ENCODE results near the gene PDLIM3. TPM values are rescaled to one million over a fixed set of nuclear protein-coding genes. Genes with fewer than 3 reads are reported as not detected.

The PDLIM3 gene
- total and polyA plus RNA-seq, 2 of the 13 experiments (the other 11 are each of a cell fraction or from before 2014, with no cell fraction given), result 5.9 to 14.0 TPM

DNA sequence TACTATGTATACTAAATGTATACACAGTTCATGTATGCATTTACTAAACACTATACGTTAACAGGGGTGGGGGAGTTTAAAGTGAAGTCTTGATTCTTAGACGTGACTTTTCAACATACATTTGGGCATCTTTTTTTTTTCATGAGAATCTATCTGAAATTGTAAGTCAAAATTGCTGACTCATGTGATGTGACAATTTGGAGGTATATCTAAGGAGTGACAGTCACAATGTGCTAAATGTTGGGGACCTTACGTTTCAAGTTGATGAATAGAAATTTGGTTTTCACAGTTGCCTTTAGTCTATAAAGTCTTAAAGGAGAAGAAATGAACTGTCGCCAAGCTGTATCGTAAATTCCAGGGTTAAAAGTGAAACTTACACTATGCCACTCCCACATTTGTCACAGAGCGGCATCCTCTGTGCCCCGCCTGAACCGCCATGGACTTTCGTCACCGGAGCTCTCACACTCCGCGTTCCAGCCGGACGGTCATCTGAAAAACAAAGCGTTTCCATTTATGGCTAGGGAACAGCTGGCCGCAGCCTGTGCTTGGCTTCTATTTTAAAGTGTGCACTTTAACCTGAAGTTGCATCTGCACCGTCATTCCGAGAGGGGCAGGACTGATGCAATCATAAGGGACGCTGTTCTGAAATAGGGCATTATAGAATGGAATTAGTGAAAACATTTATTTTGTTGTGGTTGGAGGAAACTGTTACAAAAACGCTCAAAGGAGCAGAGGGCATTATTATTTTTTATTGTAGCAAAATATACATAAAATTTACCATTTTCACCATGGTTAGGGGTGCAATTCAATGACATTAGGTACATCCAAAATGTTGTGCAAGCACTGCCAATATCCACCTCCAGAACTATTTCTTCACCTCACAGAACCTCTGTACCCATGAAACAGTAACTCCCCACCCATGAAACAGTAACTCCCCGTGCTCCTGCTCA is 30.9 kb downstream of the PDLIM3 start (continued):
- TF ChIP-seq, protein P1, sequence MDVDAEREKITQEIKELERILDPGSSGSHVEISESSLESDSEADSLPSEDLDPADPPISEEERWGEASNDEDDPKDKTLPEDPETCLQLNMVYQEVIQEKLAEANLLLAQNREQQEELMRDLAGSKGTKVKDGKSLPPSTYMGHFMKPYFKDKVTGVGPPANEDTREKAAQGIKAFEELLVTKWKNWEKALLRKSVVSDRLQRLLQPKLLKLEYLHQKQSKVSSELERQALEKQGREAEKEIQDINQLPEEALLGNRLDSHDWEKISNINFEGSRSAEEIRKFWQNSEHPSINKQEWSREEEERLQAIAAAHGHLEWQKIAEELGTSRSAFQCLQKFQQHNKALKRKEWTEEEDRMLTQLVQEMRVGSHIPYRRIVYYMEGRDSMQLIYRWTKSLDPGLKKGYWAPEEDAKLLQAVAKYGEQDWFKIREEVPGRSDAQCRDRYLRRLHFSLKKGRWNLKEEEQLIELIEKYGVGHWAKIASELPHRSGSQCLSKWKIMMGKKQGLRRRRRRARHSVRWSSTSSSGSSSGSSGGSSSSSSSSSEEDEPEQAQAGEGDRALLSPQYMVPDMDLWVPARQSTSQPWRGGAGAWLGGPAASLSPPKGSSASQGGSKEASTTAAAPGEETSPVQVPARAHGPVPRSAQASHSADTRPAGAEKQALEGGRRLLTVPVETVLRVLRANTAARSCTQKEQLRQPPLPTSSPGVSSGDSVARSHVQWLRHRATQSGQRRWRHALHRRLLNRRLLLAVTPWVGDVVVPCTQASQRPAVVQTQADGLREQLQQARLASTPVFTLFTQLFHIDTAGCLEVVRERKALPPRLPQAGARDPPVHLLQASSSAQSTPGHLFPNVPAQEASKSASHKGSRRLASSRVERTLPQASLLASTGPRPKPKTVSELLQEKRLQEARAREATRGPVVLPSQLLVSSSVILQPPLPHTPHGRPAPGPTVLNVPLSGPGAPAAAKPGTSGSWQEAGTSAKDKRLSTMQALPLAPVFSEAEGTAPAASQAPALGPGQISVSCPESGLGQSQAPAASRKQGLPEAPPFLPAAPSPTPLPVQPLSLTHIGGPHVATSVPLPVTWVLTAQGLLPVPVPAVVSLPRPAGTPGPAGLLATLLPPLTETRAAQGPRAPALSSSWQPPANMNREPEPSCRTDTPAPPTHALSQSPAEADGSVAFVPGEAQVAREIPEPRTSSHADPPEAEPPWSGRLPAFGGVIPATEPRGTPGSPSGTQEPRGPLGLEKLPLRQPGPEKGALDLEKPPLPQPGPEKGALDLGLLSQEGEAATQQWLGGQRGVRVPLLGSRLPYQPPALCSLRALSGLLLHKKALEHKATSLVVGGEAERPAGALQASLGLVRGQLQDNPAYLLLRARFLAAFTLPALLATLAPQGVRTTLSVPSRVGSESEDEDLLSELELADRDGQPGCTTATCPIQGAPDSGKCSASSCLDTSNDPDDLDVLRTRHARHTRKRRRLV (CRISPR knock-in tag; IDR thresholded peaks at IDR 0.05), result no peak
- no peak for TF ChIP-seq REXO4 (CRISPR knock-in tag; IDR thresholded peaks at IDR 0.05; ENCODE audit: borderline replicate concordance)
- no peak for TF ChIP-seq ZKSCAN5 (CRISPR knock-in tag; IDR thresholded peaks at IDR 0.05)
- TF ChIP-seq, protein P2, sequence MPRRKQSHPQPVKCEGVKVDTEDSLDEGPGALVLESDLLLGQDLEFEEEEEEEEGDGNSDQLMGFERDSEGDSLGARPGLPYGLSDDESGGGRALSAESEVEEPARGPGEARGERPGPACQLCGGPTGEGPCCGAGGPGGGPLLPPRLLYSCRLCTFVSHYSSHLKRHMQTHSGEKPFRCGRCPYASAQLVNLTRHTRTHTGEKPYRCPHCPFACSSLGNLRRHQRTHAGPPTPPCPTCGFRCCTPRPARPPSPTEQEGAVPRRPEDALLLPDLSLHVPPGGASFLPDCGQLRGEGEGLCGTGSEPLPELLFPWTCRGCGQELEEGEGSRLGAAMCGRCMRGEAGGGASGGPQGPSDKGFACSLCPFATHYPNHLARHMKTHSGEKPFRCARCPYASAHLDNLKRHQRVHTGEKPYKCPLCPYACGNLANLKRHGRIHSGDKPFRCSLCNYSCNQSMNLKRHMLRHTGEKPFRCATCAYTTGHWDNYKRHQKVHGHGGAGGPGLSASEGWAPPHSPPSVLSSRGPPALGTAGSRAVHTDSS (CRISPR knock-in tag; conservative IDR thresholded peaks at IDR 0.05), result no peak
- TF ChIP-seq ZNF225 (CRISPR knock-in tag; IDR thresholded peaks at IDR 0.05), result no peak
- TF ChIP-seq ZNF124 (CRISPR knock-in tag; IDR thresholded peaks at IDR 0.05), result no peak
- TF ChIP-seq BRF2 (CRISPR knock-in tag; IDR thresholded peaks at IDR 0.05), result no peak
- TF ChIP-seq, protein P3, sequence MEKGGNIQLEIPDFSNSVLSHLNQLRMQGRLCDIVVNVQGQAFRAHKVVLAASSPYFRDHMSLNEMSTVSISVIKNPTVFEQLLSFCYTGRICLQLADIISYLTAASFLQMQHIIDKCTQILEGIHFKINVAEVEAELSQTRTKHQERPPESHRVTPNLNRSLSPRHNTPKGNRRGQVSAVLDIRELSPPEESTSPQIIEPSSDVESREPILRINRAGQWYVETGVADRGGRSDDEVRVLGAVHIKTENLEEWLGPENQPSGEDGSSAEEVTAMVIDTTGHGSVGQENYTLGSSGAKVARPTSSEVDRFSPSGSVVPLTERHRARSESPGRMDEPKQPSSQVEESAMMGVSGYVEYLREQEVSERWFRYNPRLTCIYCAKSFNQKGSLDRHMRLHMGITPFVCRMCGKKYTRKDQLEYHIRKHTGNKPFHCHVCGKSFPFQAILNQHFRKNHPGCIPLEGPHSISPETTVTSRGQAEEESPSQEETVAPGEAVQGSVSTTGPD (CRISPR knock-in tag; IDR thresholded peaks at IDR 0.05), result no peak
- peak; percentile 89 for TF ChIP-seq ZMYM4 (CRISPR knock-in tag; IDR thresholded peaks at IDR 0.05)
- no peak for TF ChIP-seq ZNF564 (CRISPR knock-in tag; IDR thresholded peaks at IDR 0.05)
- no peak for TF ChIP-seq KDM5B (CRISPR knock-in tag; IDR thresholded peaks at IDR 0.05; ENCODE audit: borderline replicate concordance)
- TF ChIP-seq ZNF292 (CRISPR knock-in tag; IDR thresholded peaks at IDR 0.05; ENCODE audit: borderline replicate concordance, low read depth), result peak; percentile 74; the same call in 1 of the 2 replicates
- TF ChIP-seq RXRA (CRISPR knock-in tag; IDR thresholded peaks at IDR 0.05), result peak; percentile 60; the same call in 1 of the 2 replicates
- TF ChIP-seq ZMAT3 (CRISPR knock-in tag; conservative IDR thresholded peaks at IDR 0.05), result no peak
- TF ChIP-seq, protein P4, sequence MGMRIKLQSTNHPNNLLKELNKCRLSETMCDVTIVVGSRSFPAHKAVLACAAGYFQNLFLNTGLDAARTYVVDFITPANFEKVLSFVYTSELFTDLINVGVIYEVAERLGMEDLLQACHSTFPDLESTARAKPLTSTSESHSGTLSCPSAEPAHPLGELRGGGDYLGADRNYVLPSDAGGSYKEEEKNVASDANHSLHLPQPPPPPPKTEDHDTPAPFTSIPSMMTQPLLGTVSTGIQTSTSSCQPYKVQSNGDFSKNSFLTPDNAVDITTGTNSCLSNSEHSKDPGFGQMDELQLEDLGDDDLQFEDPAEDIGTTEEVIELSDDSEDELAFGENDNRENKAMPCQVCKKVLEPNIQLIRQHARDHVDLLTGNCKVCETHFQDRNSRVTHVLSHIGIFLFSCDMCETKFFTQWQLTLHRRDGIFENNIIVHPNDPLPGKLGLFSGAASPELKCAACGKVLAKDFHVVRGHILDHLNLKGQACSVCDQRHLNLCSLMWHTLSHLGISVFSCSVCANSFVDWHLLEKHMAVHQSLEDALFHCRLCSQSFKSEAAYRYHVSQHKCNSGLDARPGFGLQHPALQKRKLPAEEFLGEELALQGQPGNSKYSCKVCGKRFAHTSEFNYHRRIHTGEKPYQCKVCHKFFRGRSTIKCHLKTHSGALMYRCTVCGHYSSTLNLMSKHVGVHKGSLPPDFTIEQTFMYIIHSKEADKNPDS (CRISPR knock-in tag; IDR thresholded peaks at IDR 0.05), result no peak
- TF ChIP-seq FIP1L1 (IDR thresholded peaks at IDR 0.05; ENCODE audit: borderline replicate concordance, insufficient read depth, low read depth, low read length), result no peak
- TF ChIP-seq ZNF550 (CRISPR knock-in tag; IDR thresholded peaks at IDR 0.05; ENCODE audit: borderline replicate concordance), result no peak
